GM18505 (cell line): Measurements from ENCODE around the gene CXorf38.

Experiments
- ATAC-seq: cut with Tn5 transposase; IDR thresholded peaks from one replicate; pipeline ENCODE4 v1.9.1; 2021; ENCODE audit not compliant: unreplicated experiment
- POLR2A ChIP-seq: IDR thresholded peaks from 4 replicates; pipeline ENCODE4 v1.6.1; 2011; ENCODE audit warnings: borderline replicate concordance; ENCODE audit not compliant: insufficient read depth, insufficient read length; ENCODE audit errors: extremely low read depth

Gene CXorf38

GRCh38 chrX:40647307-40648197, at the start of gene CXorf38:
CXorf38 (minus strand) TSS chrX:40647561; CDS start chrX:40647520, 41 bp downstream.
- ATAC-seq = peak; percentile 75

GRCh38 chrX:40694802-40695201, 47.4 kb upstream of the CXorf38 start:
- TF ChIP-seq POLR2A = no peak

More at GRCh38 chrX:40647307-40648197, at the start of gene CXorf38:
- peak; percentile 81 for TF ChIP-seq POLR2A

GRCh38 chrX:40688929-40689328, 41.6 kb upstream of the CXorf38 start:
- no peak for ATAC-seq

More at GRCh38 chrX:40694802-40695201, 47.4 kb upstream of the CXorf38 start:
- ATAC-seq = no peak

GRCh38 chrX:40687169-40687568, 39.8 kb upstream of the CXorf38 start:
- no peak for ATAC-seq
- TF ChIP-seq POLR2A = no peak

More at GRCh38 chrX:40688929-40689328, 41.6 kb upstream of the CXorf38 start:
- no peak for TF ChIP-seq POLR2A

- ATAC-seq = no peak
- TF ChIP-seq POLR2A = no peak
These were observed 38.1 kb upstream of the CXorf38 start for GRCh38 chrX:40685362-40685918.

GRCh38 chrX:40684092-40684491, 36.7 kb upstream of the CXorf38 start:
- no peak for ATAC-seq
- no peak for TF ChIP-seq POLR2A

GRCh38 chrX:40683245-40683644, 35.9 kb upstream of the CXorf38 start:
- no peak for ATAC-seq
- TF ChIP-seq POLR2A = no peak

GRCh38 chrX:40671126-40671525, 23.8 kb upstream of the CXorf38 start:
- no peak for TF ChIP-seq POLR2A
- no peak for ATAC-seq

GRCh38 chrX:40663880-40664630, 16.7 kb upstream of the CXorf38 start:
- TF ChIP-seq POLR2A = no peak
- ATAC-seq = no peak

- no peak for ATAC-seq
- no peak for TF ChIP-seq POLR2A
These were observed 15.8 kb upstream of the CXorf38 start for GRCh38 chrX:40663078-40663740.

GRCh38 chrX:40661489-40661888, 14.1 kb upstream of the CXorf38 start:
- no peak for ATAC-seq
- TF ChIP-seq POLR2A = no peak

- no peak for ATAC-seq
- TF ChIP-seq POLR2A = no peak
These were observed 13.0 kb upstream of the CXorf38 start for GRCh38 chrX:40660381-40660780.

- no peak for TF ChIP-seq POLR2A
These were observed 6.2 kb upstream of the CXorf38 start for GRCh38 chrX:40653535-40653934.

GRCh38 chrX:40652664-40653063, 5.3 kb upstream of the CXorf38 start:
- ATAC-seq = no peak
- TF ChIP-seq POLR2A = no peak

More at GRCh38 chrX:40653535-40653934, 6.2 kb upstream of the CXorf38 start:
- ATAC-seq = no peak
